Skeletal muscle satellite cell (primary cell): ENCODE measurements around the gene LRRC1.

Experiments
- H3K27me3 ChIP-seq: 2 replicates; pipeline ENCODE4 v1.7.0; 2013; ENCODE audit warnings: low read length; ENCODE audit not compliant: control insufficient read depth, insufficient read depth
- H3K36me3 ChIP-seq: 2 replicates; pipeline ENCODE4 v1.7.0; 2013; ENCODE audit warnings: mild to moderate bottlenecking, control low read depth, low read length; ENCODE audit not compliant: insufficient read depth
- H3K4me1 ChIP-seq: 2 replicates; pipeline ENCODE4 v1.7.0; 2013; ENCODE audit warnings: low read length; ENCODE audit not compliant: control insufficient read depth, insufficient read depth
- H3K4me2 ChIP-seq: 2 replicates; pipeline ENCODE4 v1.7.0; 2013; ENCODE audit warnings: mild to moderate bottlenecking, low read length
- H3K4me3 ChIP-seq: 2 replicates; pipeline ENCODE4 v1.7.0; 2013; ENCODE audit warnings: low read length
- H3K9ac ChIP-seq: 2 replicates; pipeline ENCODE4 v1.7.0; 2013; ENCODE audit warnings: mild to moderate bottlenecking, low read depth, low read length, moderate library complexity
- H3K9me3 ChIP-seq: replicated peaks from 2 replicates; pipeline ENCODE4 v1.7.0; 2013; ENCODE audit warnings: mild to moderate bottlenecking, control low read depth, low read length

The LRRC1 gene

GRCh38 chr6:53793318-53794136 is 1.3 kb upstream of the LRRC1 start:
- Histone ChIP-seq H3K9ac (peak overlapping the region; percentile 83), H3K27me3 (no peaks in the 10 kb centered on the region), H3K4me1 (peaks cover 22% of the 10 kb centered on the region), H3K9me3 (peaks cover 2% of the 10 kb centered on the region), H3K36me3 (no peaks in the 10 kb centered on the region), H3K4me2 (peak overlapping the region; percentile 96), H3K4me3 (peak overlapping the region; percentile 83)

GRCh38 chr6:53794137-53794719 is 577 bp upstream of the LRRC1 start:
- Histone ChIP-seq H3K4me2 (peak overlapping the region; percentile 96), H3K36me3 (no peaks in the 10 kb centered on the region), H3K27me3 (no peaks in the 10 kb centered on the region), H3K9me3 (peaks cover 2% of the 10 kb centered on the region), H3K9ac (peak overlapping the region; percentile 83), H3K4me1 (peaks cover 22% of the 10 kb centered on the region), H3K4me3 (peak overlapping the region; percentile 83)

GRCh38 chr6:53795340-53795701 is 516 bp downstream of the LRRC1 start:
- peak overlapping the region; percentile 83 for H3K9ac ChIP-seq
- peak overlapping the region; percentile 96 for H3K4me2 ChIP-seq
- H3K4me1 ChIP-seq = peaks cover 22% of the 10 kb centered on the region

GRCh38 chr6:53795702-53796450 is 1.1 kb downstream of the LRRC1 start:
- Histone ChIP-seq H3K4me2 (peak overlapping the region; percentile 96), H3K27me3 (no peaks in the 10 kb centered on the region), H3K36me3 (no peaks in the 10 kb centered on the region), H3K4me1 (peaks cover 22% of the 10 kb centered on the region), H3K9me3 (no peaks in the 10 kb centered on the region), H3K9ac (peak overlapping the region; percentile 83), H3K4me3 (peak overlapping the region; percentile 83)

More at GRCh38 chr6:53795340-53795701, 516 bp downstream of the LRRC1 start:
- Histone ChIP-seq H3K4me3 (peak overlapping the region; percentile 83), H3K36me3 (no peaks in the 10 kb centered on the region), H3K9me3 (no peaks in the 10 kb centered on the region), H3K27me3 (no peaks in the 10 kb centered on the region)

- Histone ChIP-seq H3K4me3 (peak overlapping the region; percentile 83), H3K4me1 (peaks cover 22% of the 10 kb centered on the region), H3K27me3 (no peaks in the 10 kb centered on the region), H3K9me3 (no peaks in the 10 kb centered on the region), H3K4me2 (peak overlapping the region; percentile 96), H3K9ac (peak overlapping the region; percentile 83), H3K36me3 (no peaks in the 10 kb centered on the region)
Measured at GRCh38 chr6:53796451-53796780, 1.6 kb downstream of the LRRC1 start.

GRCh38 chr6:53796791-53797190 is 2.0 kb downstream of the LRRC1 start:
- Histone ChIP-seq H3K4me3 (peak overlapping the region; percentile 83), H3K36me3 (no peaks in the 10 kb centered on the region)

GRCh38 chr6:53797304-53797703 is 2.5 kb downstream of the LRRC1 start:
- H3K9ac ChIP-seq = no peak overlapping the region

More at GRCh38 chr6:53796791-53797190, 2.0 kb downstream of the LRRC1 start:
- Histone ChIP-seq H3K27me3 (no peaks in the 10 kb centered on the region), H3K9ac (no peak overlapping the region), H3K4me2 (peak overlapping the region; percentile 96), H3K4me1 (peaks cover 22% of the 10 kb centered on the region), H3K9me3 (no peaks in the 10 kb centered on the region)

GRCh38 chr6:53799340-53799739 is 4.5 kb downstream of the LRRC1 start:
- no peak overlapping the region for H3K9ac ChIP-seq
- H3K4me1 ChIP-seq = peaks cover 24% of the 10 kb centered on the region
- no peak overlapping the region for H3K4me2 ChIP-seq
- no peaks in the 10 kb centered on the region for H3K9me3 ChIP-seq
- no peak overlapping the region for H3K4me3 ChIP-seq
- no peaks in the 10 kb centered on the region for H3K36me3 ChIP-seq
- no peaks in the 10 kb centered on the region for H3K27me3 ChIP-seq

More at GRCh38 chr6:53797304-53797703, 2.5 kb downstream of the LRRC1 start:
- Histone ChIP-seq H3K9me3 (no peaks in the 10 kb centered on the region), H3K4me3 (no peak overlapping the region), H3K4me2 (no peak overlapping the region), H3K4me1 (peaks cover 22% of the 10 kb centered on the region), H3K36me3 (no peaks in the 10 kb centered on the region), H3K27me3 (no peaks in the 10 kb centered on the region)

GRCh38 chr6:53801022-53801421 is 6.2 kb downstream of the LRRC1 start:
- H3K9me3 ChIP-seq = no peaks in the 10 kb centered on the region

GRCh38 chr6:53802582-53802981 is 7.8 kb downstream of the LRRC1 start:
- Histone ChIP-seq H3K4me3 (no peak overlapping the region), H3K9me3 (no peaks in the 10 kb centered on the region), H3K4me1 (peaks cover 11% of the 10 kb centered on the region), H3K27me3 (no peaks in the 10 kb centered on the region), H3K36me3 (no peaks in the 10 kb centered on the region), H3K4me2 (no peak overlapping the region), H3K9ac (no peak overlapping the region)

More at GRCh38 chr6:53801022-53801421, 6.2 kb downstream of the LRRC1 start:
- Histone ChIP-seq H3K4me3 (no peak overlapping the region), H3K36me3 (no peaks in the 10 kb centered on the region), H3K27me3 (no peaks in the 10 kb centered on the region), H3K4me1 (peaks cover 18% of the 10 kb centered on the region), H3K9ac (no peak overlapping the region), H3K4me2 (no peak overlapping the region)

GRCh38 chr6:53803081-53803860 is 8.5 kb downstream of the LRRC1 start:
- H3K4me3 ChIP-seq = no peak overlapping the region
- no peaks in the 10 kb centered on the region for H3K9me3 ChIP-seq
- H3K4me1 ChIP-seq = peaks cover 11% of the 10 kb centered on the region
- H3K9ac ChIP-seq = no peak overlapping the region
- H3K27me3 ChIP-seq = no peaks in the 10 kb centered on the region
- no peaks in the 10 kb centered on the region for H3K36me3 ChIP-seq
- no peak overlapping the region for H3K4me2 ChIP-seq
